Measurements from ENCODE around the gene PTPRN2. TPM values are rescaled to one million over a fixed set of nuclear protein-coding genes. Genes with fewer than 3 reads are reported as not detected.

Gene PTPRN2
- total and polyA plus RNA-seq, 2 of the 13 experiments (the other 11 are each of a cell fraction or from before 2014, with no cell fraction given): 2.5 to 24.2 TPM

GRCh38 chr7:157526913-157527634 lies 1060.5 kb downstream of the PTPRN2 start:
- 36% methylated on average over 14 of the region's 23 CpGs for WGBS (ENCODE audit: low lambda C conversion rate)
- H3K79me2 ChIP-seq (ENCODE audit: insufficient read depth, low read length): no peaks in the 10 kb centered on the region
- CTCF ChIA-PET (ENCODE audit: low intra/inter-chr PET ratio, low total read pairs): no interaction called here
- intact Hi-C loops (cut with micrococcal nuclease; ENCODE audit: unreplicated experiment) (no loop called here), in situ Hi-C loops (cut with HindIII; ENCODE audit: extremely low pct_ligation_motif_present, low pct_unique_long_range_greater_than_20kb) (no loop called here)
- FAIRE-seq (no peak), DNase-seq (ENCODE audit: low spot score) (no peak), ATAC-seq (peak; percentile 24; the same call in 2 of the 3 replicates)
- no peaks in the 10 kb centered on the region for H3K9me3 ChIP-seq (ENCODE audit: low read length)
- H3K4me3 ChIP-seq (replicated peaks in 1 of 3; ENCODE audit: insufficient read depth in 1 of 3, low read depth in 2 of 3, low read length in 3 of 3): no peak overlapping the region
- H3K4me2 ChIP-seq (ENCODE audit: low read depth, low read length): no peak overlapping the region
- TF ChIP-seq ZNF329 (CRISPR knock-in tag; IDR thresholded peaks at IDR 0.05; ENCODE audit: low read depth) (no peak), ZNF530 (CRISPR knock-in tag; IDR thresholded peaks at IDR 0.05; ENCODE audit: low read depth) (no peak), ZBTB4 (CRISPR knock-in tag; IDR thresholded peaks at IDR 0.05; ENCODE audit: borderline replicate concordance) (no peak), ZNF225 (CRISPR knock-in tag; IDR thresholded peaks at IDR 0.05) (no peak), ZNF605 (CRISPR knock-in tag; IDR thresholded peaks at IDR 0.05) (no peak), HNRNPK (IDR thresholded peaks at IDR 0.05; ENCODE audit: low read depth, low read length, poor library complexity, severe bottlenecking) (no peak), WIZ (CRISPR knock-in tag; IDR thresholded peaks at IDR 0.05) (no peak), SP140L (CRISPR knock-in tag; IDR thresholded peaks at IDR 0.05; ENCODE audit: borderline replicate concordance) (no peak), ARNT (IDR thresholded peaks at IDR 0.05) (no peak), ZNF652 (CRISPR knock-in tag; IDR thresholded peaks at IDR 0.05; ENCODE audit: borderline replicate concordance, low read depth) (no peak), PBX3 (CRISPR knock-in tag; IDR thresholded peaks at IDR 0.05; ENCODE audit: borderline replicate concordance) (no peak), HINFP (CRISPR knock-in tag; IDR thresholded peaks at IDR 0.05; ENCODE audit: low read depth) (no peak)
- no peaks in the 10 kb centered on the region for H3K36me3 ChIP-seq (replicated peaks in 1 of 2; ENCODE audit: control insufficient read depth in 1 of 2, insufficient read depth in 2 of 2, low read length in 2 of 2)
- H3K9ac ChIP-seq (ENCODE audit: insufficient read depth, low read depth, low read length): no peak overlapping the region
- POLR2A ChIA-PET: no interaction called here
- H3K27ac ChIP-seq (ENCODE audit: extremely low read length, insufficient read depth, low read length): no peak overlapping the region
- H3K27me3 ChIP-seq (ENCODE audit: control insufficient read depth in 1 of 2, insufficient read depth in 2 of 2, low read length in 2 of 2): peaks cover 13 to 96% of the 10 kb centered on the region in 2 experiments
- no TSS peak for BruUV-seq (replicated peaks)
- no peak overlapping the region for H2AFZ ChIP-seq (ENCODE audit: low read length)
- H3K4me1 ChIP-seq (ENCODE audit: insufficient read depth, low read length): no peaks in the 10 kb centered on the region
- no peaks in the 10 kb centered on the region for H4K20me1 ChIP-seq (ENCODE audit: insufficient read depth, low read length)
